Skeletal muscle cell (primary cell): ENCODE measurements around the gene MEGF10.
"Not testable (repeated sequence)": the region's sequence is repeated elsewhere in the genome, so short reads cannot be mapped to it uniquely, and the experiment has no call there.

ENCODE experiments used
- DNase-seq: peaks from one replicate; pipeline ENCODE4 v3.0.0-alpha.2; 2010; ENCODE audit warnings: low read depth
- H3K4me3 ChIP-seq: 2 replicates; pipeline ENCODE4 v1.5.1; 2011; ENCODE audit warnings: low read depth, mild to moderate bottlenecking, control low read depth, low read length, moderate library complexity

MEGF10 gene

DNA sequence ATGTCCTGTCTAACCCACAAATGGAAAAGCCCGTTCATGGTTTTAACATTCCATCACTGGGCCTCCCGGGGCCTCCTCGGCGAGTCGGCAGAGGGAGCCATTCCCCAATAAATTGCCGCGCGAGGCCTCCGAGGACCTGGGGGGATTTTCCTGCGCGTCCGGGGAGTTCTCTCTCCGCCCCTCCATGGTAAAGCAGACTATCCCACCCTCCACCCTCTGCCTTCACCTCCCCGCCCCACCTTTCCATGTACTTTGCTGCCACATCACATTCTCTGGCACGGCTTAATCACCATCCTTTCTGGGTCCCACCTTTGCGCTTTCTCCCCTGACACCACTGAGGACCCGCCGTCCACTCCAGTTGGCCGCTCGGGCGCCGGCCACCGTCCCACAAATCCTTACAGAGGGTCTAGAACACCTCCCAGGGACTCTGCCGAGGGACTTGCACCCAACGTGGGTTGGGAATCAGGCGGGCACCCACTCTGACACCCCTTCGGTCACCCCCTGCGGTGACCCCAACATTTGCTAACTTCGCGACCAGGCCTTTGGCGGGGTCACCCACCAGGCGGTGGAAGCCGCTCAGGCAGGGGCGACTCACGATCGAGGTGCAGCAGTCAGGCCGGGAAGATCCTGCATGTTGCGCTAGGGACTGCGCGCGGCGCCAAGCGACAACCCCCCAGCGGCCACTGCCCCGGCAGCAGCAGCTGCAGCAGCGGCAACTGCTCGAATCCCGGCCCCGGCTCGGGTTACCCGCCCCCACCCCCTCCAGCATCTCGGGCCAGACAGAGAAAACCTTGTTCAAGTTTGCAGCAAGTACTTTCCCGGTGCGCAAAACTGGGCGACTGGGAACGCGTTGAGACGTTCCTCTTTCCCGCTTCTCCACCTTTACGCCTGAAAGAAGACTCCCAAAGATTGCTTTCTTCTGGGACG, at the start of gene MEGF10:
MEGF10 (plus strand) TSS at position 778 of the 927 bp plus-strand sequence. CDS start 40,513 bp downstream, outside the sequence.
- H3K4me3 ChIP-seq: peak within 1 kb of the TSS; percentile 61
- DNase-seq: no peak

DNA sequence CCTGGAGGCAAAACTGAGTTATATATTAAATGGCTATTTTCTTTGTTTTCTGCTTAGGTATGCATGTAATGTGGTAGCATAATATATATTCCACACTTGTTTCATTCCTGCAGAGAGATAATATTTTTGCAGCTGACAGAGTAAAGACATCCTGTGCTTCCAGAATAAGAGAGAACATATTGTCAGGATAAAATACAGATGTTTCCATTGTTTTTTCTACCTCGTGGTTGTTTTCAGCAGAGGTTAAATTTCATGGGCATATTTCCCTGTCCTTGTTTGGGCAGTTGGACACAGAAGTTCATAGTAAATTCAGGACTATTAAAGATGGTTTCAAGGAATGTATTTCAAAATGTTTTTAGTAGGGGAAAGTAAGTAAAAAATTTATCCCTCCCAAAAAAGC, 47.6 kb upstream of the MEGF10 start:
- H3K4me3 ChIP-seq: no peak overlapping the region
- DNase-seq: no peak

DNA sequence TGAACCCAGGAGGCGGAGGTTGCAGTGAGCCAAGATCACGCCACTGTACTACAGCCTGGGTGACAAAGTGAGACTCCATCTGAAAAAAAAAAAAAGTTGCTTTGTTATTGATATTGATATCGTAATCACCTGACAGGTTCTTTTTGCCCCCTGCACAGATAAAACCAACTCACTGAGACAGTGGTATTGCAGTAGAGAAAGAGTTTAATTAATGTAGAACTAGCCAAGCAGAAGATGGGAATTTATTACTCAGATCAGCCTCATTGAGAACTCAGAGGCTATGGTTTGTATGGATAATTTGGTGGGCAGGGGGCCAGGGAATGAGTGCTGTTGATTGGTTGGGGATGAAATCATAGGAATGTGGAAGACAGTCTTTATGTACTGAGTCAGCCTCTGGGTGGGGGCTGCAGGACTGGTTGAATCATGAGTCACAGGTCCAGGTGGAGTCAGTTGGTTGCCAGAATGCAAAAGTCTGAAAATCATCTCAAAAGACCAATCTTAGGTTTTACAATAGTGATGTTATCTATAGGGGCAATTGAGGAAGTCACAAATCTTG, 35.8 kb upstream of the MEGF10 start:
- peak; percentile 75 for DNase-seq
- H3K4me3 ChIP-seq: no peak overlapping the region

GRCh38 chr5:127256886-127257597, 33.6 kb upstream of the MEGF10 start:
- no peak overlapping the region for H3K4me3 ChIP-seq
- no peak for DNase-seq

GRCh38 chr5:127260686-127261085, 29.9 kb upstream of the MEGF10 start:
- no peak overlapping the region for H3K4me3 ChIP-seq
- DNase-seq: peak; percentile 12

- DNase-seq: not testable (repeated sequence)
These were observed 25.1 kb upstream of the MEGF10 start for GRCh38 chr5:127265473-127265872.

DNA sequence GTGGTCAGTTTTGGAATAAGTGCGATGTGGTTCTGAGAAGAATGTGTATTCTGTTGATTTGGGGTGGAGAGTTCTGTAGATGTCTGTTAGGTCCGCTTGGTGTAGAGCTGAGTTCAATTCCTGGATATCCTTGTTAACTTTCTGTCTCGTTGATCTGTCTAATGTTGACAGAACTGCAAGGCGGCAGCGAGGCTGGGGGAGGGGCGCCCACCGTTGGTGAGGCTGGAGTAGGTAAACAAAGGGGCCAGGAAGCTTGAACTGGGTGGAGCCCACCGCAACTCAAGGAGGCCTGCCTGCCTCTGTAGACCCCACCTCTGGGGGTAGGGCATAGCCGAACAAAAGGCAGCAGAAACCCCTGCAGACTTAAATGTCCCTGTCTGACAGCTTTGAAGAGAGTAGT, 22.3 kb upstream of the MEGF10 start:
- DNase-seq, H3K4me3 ChIP-seq: not testable (repeated sequence)

More at GRCh38 chr5:127265473-127265872, 25.1 kb upstream of the MEGF10 start:
- not testable (repeated sequence) for H3K4me3 ChIP-seq

- not testable (repeated sequence) for H3K4me3 ChIP-seq, DNase-seq
These were observed 19.9 kb upstream of the MEGF10 start for GRCh38 chr5:127270713-127271112.

GRCh38 chr5:127275641-127276193, 14.9 kb upstream of the MEGF10 start:
- DNase-seq: no peak
- H3K4me3 ChIP-seq: no peak overlapping the region

DNA sequence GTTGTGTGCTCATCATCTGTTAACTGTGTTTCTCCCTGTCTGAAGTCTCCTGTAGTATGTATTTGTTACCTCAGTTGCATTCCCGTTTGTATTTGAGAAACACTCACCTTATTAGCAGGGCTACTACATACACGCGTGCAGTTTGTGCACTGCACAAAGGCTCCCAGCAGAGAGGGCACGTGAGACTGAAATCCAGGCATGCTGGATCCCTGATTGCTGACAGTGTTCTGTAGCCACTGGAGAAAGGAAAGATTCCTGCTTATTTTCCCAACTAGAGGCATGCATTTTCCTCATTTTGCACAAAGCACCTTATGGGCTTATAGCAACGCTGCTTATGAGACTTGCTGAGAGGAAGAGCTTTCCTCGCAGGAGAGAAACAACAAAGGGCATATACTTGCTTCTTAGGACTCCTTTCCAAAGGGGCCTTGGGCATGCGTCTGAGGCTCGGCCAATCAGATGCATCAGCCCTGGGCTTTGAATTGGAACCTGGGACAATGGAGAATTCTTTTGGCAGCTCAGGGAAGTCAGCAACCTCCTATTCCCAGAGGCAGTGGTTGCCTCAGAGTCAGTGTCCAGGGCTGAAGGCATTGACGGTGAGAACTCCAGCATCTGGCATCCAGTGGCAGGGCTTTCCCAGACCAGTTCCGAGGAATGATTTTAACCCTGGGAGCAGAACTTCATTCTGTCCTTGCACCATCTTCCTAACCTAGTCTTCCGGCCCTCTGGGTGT, 9.9 kb upstream of the MEGF10 start:
- no peak for DNase-seq
- no peak overlapping the region for H3K4me3 ChIP-seq

- no peak for DNase-seq
- no peak overlapping the region for H3K4me3 ChIP-seq
These were observed 9.0 kb upstream of the MEGF10 start for GRCh38 chr5:127281609-127282008.

- DNase-seq: no peak
- H3K4me3 ChIP-seq: no peak overlapping the region
These were observed 1.9 kb upstream of the MEGF10 start for GRCh38 chr5:127288676-127289075.

DNA sequence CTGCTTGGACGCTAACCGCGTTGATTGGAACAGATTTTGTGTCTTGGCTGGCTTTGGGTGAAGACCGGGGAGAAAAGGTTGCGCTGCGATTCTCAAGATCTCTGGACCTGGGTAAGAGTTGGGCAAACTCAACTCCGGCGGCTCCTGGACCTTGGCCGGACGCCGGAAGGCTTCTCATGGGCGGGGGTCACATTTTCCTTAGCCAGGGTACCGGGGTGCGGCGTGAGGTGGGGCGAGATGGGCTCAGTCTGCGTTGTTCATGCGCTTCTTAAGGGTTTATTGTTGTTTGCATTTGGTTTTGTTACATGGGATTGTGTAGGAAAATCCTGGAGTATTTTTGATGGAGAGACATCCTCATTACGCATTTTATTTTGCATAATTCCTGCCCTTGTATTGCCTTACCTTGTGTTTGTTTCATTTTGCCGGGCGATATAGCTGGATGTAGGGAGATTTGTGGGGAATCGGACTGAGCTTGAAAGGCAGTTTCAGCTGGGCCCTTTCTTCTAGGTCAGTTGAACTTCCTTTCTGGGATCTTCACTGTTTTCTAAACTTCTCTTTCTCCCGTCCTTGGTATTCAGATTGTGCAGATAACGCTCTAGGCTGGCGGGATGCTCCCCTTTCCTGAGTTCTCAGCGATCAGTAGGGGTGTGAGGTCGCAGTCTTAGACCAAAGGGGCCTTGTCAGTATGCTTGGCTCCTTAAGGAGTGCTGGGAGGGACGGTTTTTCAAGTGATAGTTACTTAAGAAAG, 524 bp downstream of the MEGF10 start:
- peak overlapping the region; percentile 61 for H3K4me3 ChIP-seq
- DNase-seq: no peak

- peak overlapping the region; percentile 61 for H3K4me3 ChIP-seq
- no peak for DNase-seq
These were observed 1.6 kb downstream of the MEGF10 start for GRCh38 chr5:127292030-127292735.

DNA sequence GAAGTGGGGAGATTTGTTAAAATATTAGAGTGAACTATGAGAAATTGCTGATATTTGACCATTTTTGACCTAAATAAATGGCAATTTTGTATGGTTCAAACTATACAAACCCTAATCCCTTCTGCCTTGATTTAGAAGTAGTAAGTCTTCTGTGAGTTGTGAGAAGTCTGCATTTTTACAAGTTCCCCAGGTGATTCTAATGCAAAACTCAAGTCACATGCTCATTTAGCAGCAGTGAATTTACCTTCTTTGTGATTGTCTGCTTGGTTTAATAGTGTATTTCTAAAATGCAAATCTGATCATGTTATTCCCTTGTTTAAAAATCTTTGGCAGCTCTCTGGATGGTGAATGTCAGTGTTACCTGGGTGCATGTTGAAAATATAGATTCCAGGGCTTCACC, 2.8 kb downstream of the MEGF10 start:
- no peak overlapping the region for H3K4me3 ChIP-seq
- DNase-seq: no peak

DNA sequence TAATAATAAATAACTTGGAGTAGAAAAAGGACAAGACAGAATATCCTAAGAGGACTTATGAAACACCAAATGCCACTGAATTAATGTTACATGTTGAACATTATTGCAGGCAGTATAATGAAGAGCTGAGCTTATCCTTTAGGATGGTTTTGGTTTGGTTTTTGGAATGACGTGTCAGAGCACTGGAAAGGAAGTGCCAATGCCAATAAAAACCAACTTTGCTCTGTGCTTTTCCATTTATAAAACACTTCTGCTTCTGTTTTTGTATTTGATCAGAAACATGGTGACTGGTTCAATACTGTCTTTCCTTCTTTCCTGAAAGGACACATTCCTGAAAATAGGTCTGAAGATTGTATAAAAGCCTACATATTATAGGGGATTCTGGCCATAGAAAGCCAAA, 4.2 kb downstream of the MEGF10 start:
- no peak overlapping the region for H3K4me3 ChIP-seq
- DNase-seq: no peak

DNA sequence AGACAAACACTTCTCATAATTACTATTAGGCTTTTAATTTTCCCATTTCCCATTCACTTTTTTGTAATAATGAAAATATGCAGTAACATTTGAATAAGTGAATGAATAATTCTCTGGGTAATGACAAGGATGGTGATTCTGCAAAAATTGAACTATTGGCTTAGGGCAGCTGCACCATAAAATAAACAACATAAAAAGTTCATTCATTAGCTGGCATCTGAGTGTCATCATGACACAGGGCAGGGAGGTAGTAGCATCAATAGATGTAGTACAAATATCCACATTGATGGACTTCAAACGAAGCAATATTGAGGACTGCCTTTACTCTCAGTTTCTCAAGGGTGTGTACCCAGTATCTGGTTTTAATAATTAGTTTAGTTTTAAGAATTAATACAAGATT, 4.9 kb downstream of the MEGF10 start:
- H3K4me3 ChIP-seq: no peak overlapping the region
- DNase-seq: no peak

GRCh38 chr5:127296321-127296720, 5.7 kb downstream of the MEGF10 start:
- DNase-seq: no peak
- H3K4me3 ChIP-seq: no peak overlapping the region
